Progenitor cell of endocrine pancreas (in vitro differentiated cells): ENCODE results near the gene SOCS7. TPM values are rescaled to one million over a fixed set of nuclear protein-coding genes. Genes with fewer than 3 reads are reported as not detected.

Source experiments
- DNase-seq: peaks from one replicate; pipeline ENCODE4 v3.0.0; 2021; ENCODE audit warnings: low spot score; ENCODE audit not compliant: unreplicated experiment
- H3K27ac Mint-ChIP-seq: 2 replicates; pipeline ENCODE4 v1.8.0; 2021; ENCODE audit warnings: mild to moderate bottlenecking, moderate library complexity, mixed read lengths
- H3K27me3 Mint-ChIP-seq: 2 replicates; pipeline ENCODE4 v1.8.0; 2021; ENCODE audit warnings: mixed read lengths
- H3K36me3 Mint-ChIP-seq: 2 replicates; pipeline ENCODE4 v1.8.0; 2022; ENCODE audit warnings: mixed read lengths; ENCODE audit not compliant: insufficient read depth
- H3K4me1 Mint-ChIP-seq: 2 replicates; pipeline ENCODE4 v1.8.0; 2021; ENCODE audit warnings: low read depth, mixed read lengths
- H3K4me3 Mint-ChIP-seq: 2 replicates; pipeline ENCODE4 v1.8.0; 2021; ENCODE audit warnings: low read depth, mild to moderate bottlenecking, moderate library complexity, mixed read lengths
- H3K9me3 Mint-ChIP-seq: 2 replicates; pipeline ENCODE4 v1.8.0; 2021; ENCODE audit warnings: low read depth, mixed read lengths
- CTCF ChIP-seq: fragments of 200-600 bp; sonication (generic); IDR thresholded peaks from one replicate; pipeline ENCODE4 v1.5.0; 2021; ENCODE audit warnings: antibody characterized with exemption, mild to moderate bottlenecking; ENCODE audit not compliant: unreplicated experiment
- total RNA-seq: library from RNA; stranded (reverse); gene quantifications from 2 replicates; pipeline ENCODE4 v1.2.1, GENCODE V29; 2021

SOCS7 gene
- total RNA-seq, 1 donor from 2014 or later = 31.6 TPM

- H3K36me3 Mint-ChIP-seq = peaks cover 17% of the 10 kb centered on the region
- H3K27me3 Mint-ChIP-seq = peaks cover 5% of the 10 kb centered on the region
- H3K4me3 Mint-ChIP-seq = no peak overlapping the region
Observed at GRCh38 chr17:38322156-38322779, 29.4 kb upstream of the SOCS7 start.

GRCh38 chr17:38322897-38323296 is 28.7 kb upstream of the SOCS7 start:
- Mint-ChIP-seq H3K9me3 (no peaks in the 10 kb centered on the region), H3K4me3 (no peak overlapping the region), H3K4me1 (peaks cover 19% of the 10 kb centered on the region), H3K36me3 (peaks cover 15% of the 10 kb centered on the region), H3K27ac (no peak overlapping the region), H3K27me3 (peaks cover 9% of the 10 kb centered on the region)
- no peak for TF ChIP-seq CTCF
- DNase-seq = no peak

More at GRCh38 chr17:38322156-38322779, 29.4 kb upstream of the SOCS7 start:
- H3K27ac Mint-ChIP-seq = no peak overlapping the region
- H3K9me3 Mint-ChIP-seq = no peaks in the 10 kb centered on the region
- peak; percentile 73 for TF ChIP-seq CTCF
- peak; percentile 63 for DNase-seq
- H3K4me1 Mint-ChIP-seq = peaks cover 19% of the 10 kb centered on the region

- Mint-ChIP-seq H3K27ac (no peak overlapping the region), H3K36me3 (peaks cover 12% of the 10 kb centered on the region), H3K4me3 (no peak overlapping the region), H3K4me1 (peaks cover 19% of the 10 kb centered on the region), H3K9me3 (no peaks in the 10 kb centered on the region), H3K27me3 (peaks cover 17% of the 10 kb centered on the region)
- no peak for DNase-seq
- TF ChIP-seq CTCF = no peak
Observed at GRCh38 chr17:38324141-38324697, 27.4 kb upstream of the SOCS7 start.

GRCh38 chr17:38324772-38325171 is 26.9 kb upstream of the SOCS7 start:
- DNase-seq = no peak
- H3K9me3 Mint-ChIP-seq = no peaks in the 10 kb centered on the region

More at GRCh38 chr17:38324772-38325171, 26.9 kb upstream of the SOCS7 start:
- Mint-ChIP-seq H3K4me3 (no peak overlapping the region), H3K36me3 (peaks cover 11% of the 10 kb centered on the region), H3K27me3 (peaks cover 17% of the 10 kb centered on the region), H3K27ac (peak overlapping the region; percentile 26), H3K4me1 (peaks cover 19% of the 10 kb centered on the region)
- TF ChIP-seq CTCF = no peak
